ENCODE results near the gene ANKRD16. TPM values are rescaled to one million over a fixed set of nuclear protein-coding genes. Genes with fewer than 3 reads are reported as not detected.

ANKRD16 gene
- total RNA-seq, 4 donors from 2014 or later: 4.1 to 8.7 (median 5.8) TPM

DNA sequence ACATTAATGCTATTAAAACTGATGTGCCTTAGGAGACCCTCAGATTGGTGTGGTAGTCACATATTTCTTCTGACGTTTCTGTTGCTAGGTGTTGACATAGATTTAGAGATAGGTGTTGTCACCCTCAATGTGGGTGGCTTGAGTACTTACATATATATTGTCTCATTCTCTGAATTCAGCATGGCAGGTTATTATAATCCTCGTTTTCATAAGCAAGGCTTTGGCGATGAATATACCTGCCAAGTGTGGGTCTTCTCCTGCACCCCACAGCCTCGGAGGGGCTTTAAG is 7.3 kb upstream of the ANKRD16 start:
- DNase-seq (ENCODE audit: low spot score) (no peak), ATAC-seq (ENCODE audit: low FRiP score) (no peak)
- no peak for TF ChIP-seq CTCF (IDR thresholded peaks at IDR 0.05)

DNA sequence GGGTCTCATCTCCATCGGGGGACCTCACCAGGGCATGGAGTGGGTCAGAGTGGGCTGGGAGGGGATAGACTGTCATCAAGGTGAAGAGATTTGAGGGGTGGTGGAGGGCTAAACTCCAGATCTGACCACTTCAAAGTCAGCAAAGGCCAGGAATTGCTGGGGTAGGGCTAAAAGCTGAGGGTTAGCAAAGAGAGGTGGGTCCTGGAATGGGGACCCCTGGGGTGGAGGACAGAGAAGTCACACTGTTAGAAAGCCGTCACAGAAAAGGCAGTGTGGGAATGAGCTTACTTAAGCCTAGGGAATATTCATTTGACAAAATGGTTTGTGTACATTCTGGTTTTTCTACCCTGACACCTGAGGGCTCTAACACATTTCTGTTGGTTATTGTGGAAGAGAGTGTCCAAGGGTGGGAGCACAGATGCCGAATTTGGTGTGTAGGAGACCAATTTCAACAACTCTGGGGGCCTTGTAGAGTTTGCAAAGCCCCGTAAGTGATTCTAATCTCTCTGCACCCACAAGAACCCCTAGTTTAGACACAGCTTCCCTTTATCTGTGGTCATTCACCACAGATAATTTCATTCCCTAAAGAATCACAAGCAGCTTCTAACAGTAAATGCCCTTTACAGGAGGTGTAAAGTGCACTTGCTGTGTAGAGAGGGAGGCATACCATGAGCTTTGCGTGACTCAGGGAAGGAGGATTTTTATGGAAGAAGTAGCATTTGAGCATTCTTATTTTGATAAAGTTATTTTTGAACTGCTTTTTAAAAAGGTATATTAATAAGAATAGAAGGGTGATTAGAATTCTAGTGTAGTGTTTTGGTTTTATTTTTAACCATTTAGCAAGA is 6.7 kb upstream of the ANKRD16 start:
- ATAC-seq (ENCODE audit: low FRiP score) (no peak), DNase-seq (ENCODE audit: low spot score) (no peak)
- no peak for TF ChIP-seq CTCF (IDR thresholded peaks at IDR 0.05)

GRCh38 chr10:5895804-5896203 is 6.1 kb upstream of the ANKRD16 start:
- TF ChIP-seq CTCF (IDR thresholded peaks at IDR 0.05): no peak
- no peak for ATAC-seq (ENCODE audit: low FRiP score)
- no peak for DNase-seq (ENCODE audit: low spot score)

- DNase-seq (ENCODE audit: low spot score) (no peak), ATAC-seq (ENCODE audit: low FRiP score) (no peak)
- TF ChIP-seq CTCF (IDR thresholded peaks at IDR 0.05): no peak
These were observed 5.7 kb upstream of the ANKRD16 start for GRCh38 chr10:5895365-5895764.

- TF ChIP-seq CTCF (IDR thresholded peaks at IDR 0.05): no peak
- ATAC-seq (ENCODE audit: low FRiP score): no peak
- no peak for DNase-seq (ENCODE audit: low spot score)
These were observed 5.2 kb upstream of the ANKRD16 start for GRCh38 chr10:5894873-5895272.

DNA sequence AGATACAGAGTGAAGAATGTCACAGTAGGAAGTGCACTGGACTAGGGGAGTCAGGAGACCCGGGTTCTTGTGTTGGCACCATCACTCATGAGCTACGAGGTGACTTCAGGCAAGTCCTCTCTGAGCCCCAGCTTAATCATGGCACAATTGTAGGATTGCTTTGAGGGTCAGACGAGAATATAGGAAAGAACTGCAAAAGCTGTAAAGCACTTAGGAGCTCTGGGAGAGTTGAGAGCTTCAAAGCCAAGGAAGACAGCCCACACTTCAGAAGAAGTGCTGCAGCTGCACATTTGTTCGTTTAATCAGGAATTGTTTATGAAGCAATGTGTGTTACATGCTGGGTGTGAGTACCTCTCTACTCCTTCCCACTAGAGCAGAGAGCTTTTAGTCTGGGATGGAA is 4.7 kb upstream of the ANKRD16 start:
- no peak for DNase-seq (ENCODE audit: low spot score)
- TF ChIP-seq CTCF (IDR thresholded peaks at IDR 0.05): no peak
- ATAC-seq (ENCODE audit: low FRiP score): no peak

DNA sequence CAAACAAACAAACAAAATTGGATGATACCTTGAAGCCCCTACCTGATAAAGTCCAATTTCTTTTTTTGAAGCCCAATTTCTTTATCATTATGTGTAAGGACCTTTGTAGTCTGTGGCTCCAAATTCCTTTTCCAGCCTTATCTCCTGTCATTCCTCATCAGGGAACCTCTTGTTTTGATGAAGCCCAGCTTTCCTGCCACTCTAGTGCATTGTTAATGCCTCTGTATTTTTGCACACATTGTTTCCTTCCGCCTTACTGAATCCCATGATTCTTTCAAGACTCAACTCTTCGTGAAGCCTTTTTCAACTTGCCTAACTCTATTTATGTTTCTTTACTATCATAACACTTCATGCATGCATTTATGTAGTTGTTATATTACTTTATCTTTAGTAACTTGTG is 3.6 kb upstream of the ANKRD16 start:
- TF ChIP-seq CTCF (IDR thresholded peaks at IDR 0.05): no peak
- no peak for ATAC-seq (ENCODE audit: low FRiP score)
- no peak for DNase-seq (ENCODE audit: low spot score)
